Measurements from ENCODE around the gene ATP5F1D. TPM values are rescaled to one million over a fixed set of nuclear protein-coding genes. Genes with fewer than 3 reads are reported as not detected.

ATP5F1D gene
- total and polyA plus RNA-seq, 2 donors (not counting 3 experiments of a cell fraction or from before 2014, with no cell fraction given), result 167 to 192 TPM

GRCh38 chr19:1283917-1284292, 42.4 kb downstream of the ATP5F1D start:
- intact Hi-C loops (cut with micrococcal nuclease), result loop anchor here (5.0 kb wide), 1 partner anchor 228 kb away; the partner anchor contains the start of gene ADAMTSL5
- TF ChIP-seq FOS (IDR thresholded peaks at IDR 0.05; ENCODE audit: borderline replicate concordance, insufficient read depth, low read length), result no peak
- TF ChIP-seq MYC (IDR thresholded peaks at IDR 0.05; ENCODE audit: low read depth, low read length), result no peak
- TF ChIP-seq GATA2 (IDR thresholded peaks at IDR 0.05; ENCODE audit: insufficient read depth, insufficient read length, low read depth, low read length), result no peak
- dilution Hi-C loops (cut with MboI; ENCODE audit: extremely low pct_ligation_motif_present, low sequenced_read_pairs), result no loop called here
- DNase-seq (ENCODE audit: low read depth, low spot score) (no peak), FAIRE-seq (no peak)
- H4K20me1 ChIP-seq (replicated peaks; ENCODE audit: control insufficient read depth, extremely low read depth, insufficient read depth, low read length), result no peaks in the 10 kb centered on the region
- no peaks in the 10 kb centered on the region for H3K9me1 ChIP-seq (replicated peaks; ENCODE audit: control insufficient read depth, extremely low read depth, insufficient read depth, low read length)
- H2AFZ ChIP-seq (ENCODE audit: low read depth, low read length), result no peak overlapping the region
- no TSS peak for BruUV-seq (replicated peaks)
- peaks cover 0 to 5% of the 10 kb centered on the region in 2 experiments for H3K36me3 ChIP-seq (ENCODE audit: control insufficient read depth in 2 of 2, extremely low read depth in 1 of 2, insufficient read depth in 2 of 2, low read length in 2 of 2)
- ChIA-PET CTCF (interaction anchor here (0.8 to 1.7 kb wide), 5 partner anchors 12 to 99 kb away, joined by 3 to 5 read pairs (median 3); no protein-coding TSS in a partner anchor), POLR2A (interaction anchor here (1.6 kb wide), 1 partner anchor 15 kb away, joined by 7 read pairs; the partner anchor contains the start of gene CIRBP)
- H3K27me3 ChIP-seq (ENCODE audit: control insufficient read depth in 2 of 2, insufficient read depth in 2 of 2, low read length in 2 of 2), result peaks cover 8 to 20% of the 10 kb centered on the region in 2 experiments
- no peaks in the 10 kb centered on the region for H3K9me3 ChIP-seq (replicated peaks; ENCODE audit: control insufficient read depth, insufficient read depth, low read length)
- H3K79me2 ChIP-seq (ENCODE audit: control insufficient read depth, insufficient read depth, low read length), result no peaks in the 10 kb centered on the region
- H3K4me2 ChIP-seq (ENCODE audit: insufficient read depth, low read length), result no peak overlapping the region
- no peaks in the 10 kb centered on the region for H3K4me1 ChIP-seq (ENCODE audit: control insufficient read depth, extremely low read depth, insufficient read depth, low read length)
- H3K27ac ChIP-seq (ENCODE audit: insufficient read depth, low read depth, low read length), result no peak overlapping the region
- no peak overlapping the region for H3K4me3 ChIP-seq (replicated peaks in 1 of 3; ENCODE audit: insufficient read depth in 1 of 3, low read depth in 1 of 3, low read length in 3 of 3)
- no peak overlapping the region for H3K9ac ChIP-seq (replicated peaks; ENCODE audit: extremely low read depth, insufficient read depth, low read length)

- Histone ChIP-seq H3K9ac (replicated peaks; ENCODE audit: extremely low read depth, insufficient read depth, low read length) (no peak overlapping the region), H3K9me1 (replicated peaks; ENCODE audit: control insufficient read depth, extremely low read depth, insufficient read depth, low read length) (no peaks in the 10 kb centered on the region), H3K27ac (ENCODE audit: insufficient read depth, low read depth, low read length) (no peak overlapping the region), H3K4me2 (ENCODE audit: insufficient read depth, low read length) (no peak overlapping the region), H3K4me1 (ENCODE audit: control insufficient read depth, extremely low read depth, insufficient read depth, low read length) (no peaks in the 10 kb centered on the region), H3K4me3 (replicated peaks in 1 of 3; ENCODE audit: insufficient read depth in 1 of 3, low read depth in 1 of 3, low read length in 3 of 3) (no peak overlapping the region), H3K9me3 (replicated peaks; ENCODE audit: control insufficient read depth, insufficient read depth, low read length) (no peaks in the 10 kb centered on the region), H4K20me1 (replicated peaks; ENCODE audit: control insufficient read depth, extremely low read depth, insufficient read depth, low read length) (no peaks in the 10 kb centered on the region), H3K36me3 (ENCODE audit: control insufficient read depth in 2 of 2, extremely low read depth in 1 of 2, insufficient read depth in 2 of 2, low read length in 2 of 2) (no peaks in the 10 kb centered on the region), H2AFZ (ENCODE audit: low read depth, low read length) (no peak overlapping the region), H3K79me2 (ENCODE audit: control insufficient read depth, insufficient read depth, low read length) (no peaks in the 10 kb centered on the region), H3K27me3 (ENCODE audit: control insufficient read depth in 2 of 2, insufficient read depth in 2 of 2, low read length in 2 of 2) (peaks cover 8 to 20% of the 10 kb centered on the region in 2 experiments)
- no peak for TF ChIP-seq JUN (IDR thresholded peaks at IDR 0.05; ENCODE audit: borderline replicate concordance, insufficient read depth, insufficient read length, low read depth)
- TF ChIP-seq POLR2A (IDR thresholded peaks at IDR 0.05; ENCODE audit: low read depth, low read length), result no peak
- no peak for TF ChIP-seq POLR2AphosphoS5 (IDR thresholded peaks at IDR 0.05; ENCODE audit: insufficient read depth, low read depth, low read length)
- TF ChIP-seq MYC (IDR thresholded peaks at IDR 0.05; ENCODE audit: low read depth, low read length), result no peak
- POLR2A ChIA-PET, result no interaction called here
- intact Hi-C loops (cut with micrococcal nuclease) (loop anchor here (5.0 kb wide), 1 partner anchor 228 kb away; the partner anchor contains the start of gene ADAMTSL5), dilution Hi-C loops (cut with MboI; ENCODE audit: extremely low pct_ligation_motif_present, low sequenced_read_pairs) (no loop called here)
- CTCF ChIA-PET, result interaction anchor here (0.8 to 1.7 kb wide), 4 partner anchors 11 to 99 kb away, joined by 3 to 5 read pairs (median 4); no protein-coding TSS in a partner anchor
- no TSS peak for BruUV-seq (replicated peaks)
- DNase-seq (ENCODE audit: low read depth, low spot score) (no peak), FAIRE-seq (no peak)
Observed at GRCh38 chr19:1284293-1284978, 42.9 kb downstream of the ATP5F1D start.

Measured in endothelial cell of umbilical vein (primary cell).